ENCODE data around the gene CBX5. TPM values are rescaled to one million over a fixed set of nuclear protein-coding genes. Genes with fewer than 3 reads are reported as not detected.

Gene CBX5
- total and polyA plus RNA-seq, 9 of the 15 experiments (the other 6 are each of a cell fraction or from before 2014, with no cell fraction given): 32.6 to 102 (median 59.2) TPM

DNA sequence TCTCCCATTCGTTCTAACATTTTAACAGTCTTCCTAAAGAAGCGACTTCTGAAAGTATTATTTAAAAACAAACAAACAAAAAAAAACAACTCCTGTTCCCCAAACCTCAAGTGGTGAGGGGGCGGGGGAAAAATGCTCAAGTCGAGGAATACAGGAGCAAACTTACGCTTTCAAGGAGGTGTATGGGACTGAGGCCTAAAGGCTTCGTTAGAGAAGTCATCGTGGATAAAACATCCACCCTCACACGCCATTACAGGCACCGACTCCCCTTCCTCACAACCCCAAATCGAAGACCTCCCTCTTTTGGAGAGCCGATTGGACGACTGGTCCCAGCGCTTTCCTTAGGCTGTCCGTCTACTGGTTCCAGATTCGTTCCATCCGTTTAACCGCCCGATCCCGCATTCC lies 693 bp downstream of the CBX5 start (continued):
- TF ChIP-seq ZNF384 (IDR thresholded peaks at IDR 0.05; ENCODE audit: low read depth, low read length) (no peak), RBM17 (IDR thresholded peaks at IDR 0.05; ENCODE audit: borderline replicate concordance, low read depth, low read length) (no peak), TARDBP (IDR thresholded peaks at IDR 0.05) (no peak), CCAR2 (IDR thresholded peaks at IDR 0.05; ENCODE audit: low read depth, low read length) (no peak), ZBTB1 (CRISPR knock-in tag; IDR thresholded peaks at IDR 0.05; ENCODE audit: borderline replicate concordance, low read depth) (no peak), TAF1 (IDR thresholded peaks at IDR 0.05; ENCODE audit: control insufficient read depth, extremely low read depth, insufficient read depth, low read length, severe bottlenecking) (no peak), ZNF134 (CRISPR knock-in tag; conservative IDR thresholded peaks at IDR 0.05) (no peak), PPARD (CRISPR knock-in tag; IDR thresholded peaks at IDR 0.05) (no peak), SMARCB1 (IDR thresholded peaks at IDR 0.05; ENCODE audit: insufficient read length, low read depth) (no peak), CHCHD3 (CRISPR knock-in tag; IDR thresholded peaks at IDR 0.05) (no peak), KDM1A (IDR thresholded peaks at IDR 0.05) (no peak), ARID1B (IDR thresholded peaks at IDR 0.05) (no peak), FOXK1 (CRISPR knock-in tag; IDR thresholded peaks at IDR 0.05; ENCODE audit: borderline replicate concordance) (no peak), ARHGAP35 (IDR thresholded peaks at IDR 0.05; ENCODE audit: partially characterized antibody) (no peak), ZSCAN29 (IDR thresholded peaks at IDR 0.05) (0 out of 2 replicates have a peak, but pooled peaks have one; percentile 17), DACH1 (IDR thresholded peaks at IDR 0.05; ENCODE audit: partially characterized antibody) (no peak), MYBL2 (IDR thresholded peaks at IDR 0.05; ENCODE audit: low read depth) (no peak), MYBL2 (CRISPR knock-in tag; IDR thresholded peaks at IDR 0.05; ENCODE audit: borderline replicate concordance) (no peak)
- TF ChIP-seq, protein P1, sequence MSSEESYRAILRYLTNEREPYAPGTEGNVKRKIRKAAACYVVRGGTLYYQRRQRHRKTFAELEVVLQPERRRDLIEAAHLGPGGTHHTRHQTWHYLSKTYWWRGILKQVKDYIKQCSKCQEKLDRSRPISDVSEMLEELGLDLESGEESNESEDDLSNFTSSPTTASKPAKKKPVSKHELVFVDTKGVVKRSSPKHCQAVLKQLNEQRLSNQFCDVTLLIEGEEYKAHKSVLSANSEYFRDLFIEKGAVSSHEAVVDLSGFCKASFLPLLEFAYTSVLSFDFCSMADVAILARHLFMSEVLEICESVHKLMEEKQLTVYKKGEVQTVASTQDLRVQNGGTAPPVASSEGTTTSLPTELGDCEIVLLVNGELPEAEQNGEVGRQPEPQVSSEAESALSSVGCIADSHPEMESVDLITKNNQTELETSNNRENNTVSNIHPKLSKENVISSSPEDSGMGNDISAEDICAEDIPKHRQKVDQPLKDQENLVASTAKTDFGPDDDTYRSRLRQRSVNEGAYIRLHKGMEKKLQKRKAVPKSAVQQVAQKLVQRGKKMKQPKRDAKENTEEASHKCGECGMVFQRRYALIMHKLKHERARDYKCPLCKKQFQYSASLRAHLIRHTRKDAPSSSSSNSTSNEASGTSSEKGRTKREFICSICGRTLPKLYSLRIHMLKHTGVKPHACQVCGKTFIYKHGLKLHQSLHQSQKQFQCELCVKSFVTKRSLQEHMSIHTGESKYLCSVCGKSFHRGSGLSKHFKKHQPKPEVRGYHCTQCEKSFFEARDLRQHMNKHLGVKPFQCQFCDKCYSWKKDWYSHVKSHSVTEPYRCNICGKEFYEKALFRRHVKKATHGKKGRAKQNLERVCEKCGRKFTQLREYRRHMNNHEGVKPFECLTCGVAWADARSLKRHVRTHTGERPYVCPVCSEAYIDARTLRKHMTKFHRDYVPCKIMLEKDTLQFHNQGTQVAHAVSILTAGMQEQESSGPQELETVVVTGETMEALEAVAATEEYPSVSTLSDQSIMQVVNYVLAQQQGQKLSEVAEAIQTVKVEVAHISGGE (CRISPR knock-in tag; IDR thresholded peaks at IDR 0.05): 0 out of 6 replicates have a peak, but pooled peaks of 1 of the 3 experiments have one; percentile 2
- TF ChIP-seq, protein P2, sequence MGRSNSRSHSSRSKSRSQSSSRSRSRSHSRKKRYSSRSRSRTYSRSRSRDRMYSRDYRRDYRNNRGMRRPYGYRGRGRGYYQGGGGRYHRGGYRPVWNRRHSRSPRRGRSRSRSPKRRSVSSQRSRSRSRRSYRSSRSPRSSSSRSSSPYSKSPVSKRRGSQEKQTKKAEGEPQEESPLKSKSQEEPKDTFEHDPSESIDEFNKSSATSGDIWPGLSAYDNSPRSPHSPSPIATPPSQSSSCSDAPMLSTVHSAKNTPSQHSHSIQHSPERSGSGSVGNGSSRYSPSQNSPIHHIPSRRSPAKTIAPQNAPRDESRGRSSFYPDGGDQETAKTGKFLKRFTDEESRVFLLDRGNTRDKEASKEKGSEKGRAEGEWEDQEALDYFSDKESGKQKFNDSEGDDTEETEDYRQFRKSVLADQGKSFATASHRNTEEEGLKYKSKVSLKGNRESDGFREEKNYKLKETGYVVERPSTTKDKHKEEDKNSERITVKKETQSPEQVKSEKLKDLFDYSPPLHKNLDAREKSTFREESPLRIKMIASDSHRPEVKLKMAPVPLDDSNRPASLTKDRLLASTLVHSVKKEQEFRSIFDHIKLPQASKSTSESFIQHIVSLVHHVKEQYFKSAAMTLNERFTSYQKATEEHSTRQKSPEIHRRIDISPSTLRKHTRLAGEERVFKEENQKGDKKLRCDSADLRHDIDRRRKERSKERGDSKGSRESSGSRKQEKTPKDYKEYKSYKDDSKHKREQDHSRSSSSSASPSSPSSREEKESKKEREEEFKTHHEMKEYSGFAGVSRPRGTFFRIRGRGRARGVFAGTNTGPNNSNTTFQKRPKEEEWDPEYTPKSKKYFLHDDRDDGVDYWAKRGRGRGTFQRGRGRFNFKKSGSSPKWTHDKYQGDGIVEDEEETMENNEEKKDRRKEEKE (IDR thresholded peaks at IDR 0.05; ENCODE audit: borderline replicate concordance in 1 of 2, control insufficient read depth in 1 of 2, low read depth in 2 of 2, low read length in 1 of 2): 0 out of 4 replicates have a peak, but pooled peaks of 1 of the 2 experiments have one; percentile 38
- TF ChIP-seq, protein P3, sequence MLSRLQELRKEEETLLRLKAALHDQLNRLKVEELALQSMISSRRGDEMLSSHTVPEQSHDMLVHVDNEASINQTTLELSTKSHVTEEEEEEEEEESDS (CRISPR knock-in tag; IDR thresholded peaks at IDR 0.05): no peak
- TF ChIP-seq, protein P4, sequence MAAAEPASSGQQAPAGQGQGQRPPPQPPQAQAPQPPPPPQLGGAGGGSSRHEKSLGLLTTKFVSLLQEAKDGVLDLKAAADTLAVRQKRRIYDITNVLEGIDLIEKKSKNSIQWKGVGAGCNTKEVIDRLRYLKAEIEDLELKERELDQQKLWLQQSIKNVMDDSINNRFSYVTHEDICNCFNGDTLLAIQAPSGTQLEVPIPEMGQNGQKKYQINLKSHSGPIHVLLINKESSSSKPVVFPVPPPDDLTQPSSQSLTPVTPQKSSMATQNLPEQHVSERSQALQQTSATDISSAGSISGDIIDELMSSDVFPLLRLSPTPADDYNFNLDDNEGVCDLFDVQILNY (CRISPR knock-in tag; IDR thresholded peaks at IDR 0.05): no peak
